Stimulated activated naive CD4-positive, alpha-beta T cell (primary cell): ENCODE measurements around the gene SPATA13.
A peak's percentile ranks its signal among the peaks of the same experiment; 100 is the strongest.
"Not testable (repeated sequence)": the region's sequence is repeated elsewhere in the genome, so short reads cannot be mapped to it uniquely, and the experiment has no call there.

Source experiments
- DNase-seq, 6 experiments: peaks; one replicate each; lab custom pipeline; 2025; lab: John Stamatoyannopoulos, UW

SPATA13 gene

DNA sequence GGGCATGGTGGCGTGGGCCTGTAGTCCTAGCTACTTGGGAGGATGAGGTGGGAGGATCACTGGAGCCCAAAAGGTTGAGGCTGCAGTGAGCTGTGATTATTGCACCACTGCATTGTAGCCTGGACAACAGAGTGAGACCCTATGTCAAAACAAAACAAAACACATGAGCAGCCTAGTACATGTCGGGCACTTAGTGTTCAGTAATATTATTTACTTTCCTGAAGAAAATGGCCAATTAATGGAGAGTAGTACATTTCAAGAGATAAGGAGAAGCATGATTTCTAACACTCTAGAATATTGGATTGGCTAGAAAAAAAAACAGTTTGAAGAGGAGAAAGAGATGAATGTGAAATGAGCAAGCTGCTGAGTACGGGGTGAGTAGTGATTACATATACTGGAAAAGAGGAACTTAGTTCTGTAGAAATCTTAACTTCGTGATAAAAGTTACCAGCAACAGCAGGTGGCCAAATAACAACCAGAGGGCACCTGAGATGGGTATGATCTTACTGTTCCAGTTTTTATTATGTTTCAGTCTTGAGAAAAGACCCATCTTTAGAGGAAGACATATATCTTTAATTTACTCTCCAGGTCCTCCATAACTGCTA, 36.2 kb downstream of the SPATA13 start:
- DNase-seq: no peak

GRCh38 chr13:24199016-24199415, 38.5 kb downstream of the SPATA13 start:
- DNase-seq: no peak

DNA sequence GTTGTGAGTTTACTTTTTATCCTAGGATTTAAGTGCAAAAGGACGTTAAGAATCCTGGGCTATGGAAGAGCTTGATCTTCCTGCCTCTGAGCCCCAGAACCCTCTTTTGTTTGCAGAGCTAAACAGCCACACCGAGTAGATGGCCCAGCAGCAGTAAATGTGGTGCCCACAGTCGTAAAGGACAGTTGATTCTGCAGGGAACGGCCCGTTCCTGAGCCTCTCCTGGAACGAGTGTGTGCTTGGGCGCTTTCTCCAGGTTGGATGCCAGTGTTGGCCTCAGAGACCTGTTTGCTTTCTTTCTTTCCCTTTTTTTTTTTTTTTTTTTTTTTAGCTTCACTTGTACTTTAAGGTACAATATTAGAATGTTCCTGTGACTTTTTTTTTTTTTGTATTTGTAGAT, 41.7 kb downstream of the SPATA13 start:
- no peak for DNase-seq

DNA sequence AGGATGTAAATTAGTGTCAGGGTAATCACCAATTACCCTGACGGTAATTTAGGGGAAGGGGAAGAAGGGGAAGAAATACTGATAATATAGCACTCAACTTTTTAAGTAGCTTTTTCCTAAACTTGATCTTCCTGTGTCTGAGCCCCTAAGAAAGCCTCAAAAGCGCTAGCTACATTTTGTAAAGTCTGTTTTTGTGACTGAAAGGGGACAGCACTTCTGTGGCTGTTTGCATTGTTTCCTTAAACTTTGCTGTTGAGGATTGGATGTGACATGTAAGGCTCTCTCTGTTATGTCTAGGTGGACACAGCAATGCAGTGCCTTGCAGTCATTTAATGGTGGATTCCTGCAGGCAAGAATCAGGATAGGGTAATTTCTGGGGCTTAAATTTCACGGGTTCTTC, 42.8 kb downstream of the SPATA13 start:
- DNase-seq: no peak

DNA sequence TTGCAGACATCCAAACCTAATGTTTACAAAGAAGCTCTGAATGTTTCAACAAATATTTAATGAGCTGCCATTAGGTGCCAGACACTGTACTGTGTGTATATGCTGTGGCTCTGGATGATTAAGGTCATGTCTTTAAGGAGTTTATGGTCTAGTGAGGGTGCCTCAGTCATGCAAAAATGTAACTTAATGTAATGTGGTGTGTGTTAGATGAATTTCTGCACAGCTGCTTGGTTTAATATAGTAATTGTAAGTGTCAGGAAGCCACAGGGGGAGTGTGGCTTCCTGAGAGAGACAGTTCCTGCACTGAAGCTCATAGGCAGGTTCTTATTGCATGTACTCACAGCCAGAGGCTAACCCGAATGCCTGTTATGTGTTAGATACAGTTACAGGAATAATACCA, 43.3 kb downstream of the SPATA13 start:
- DNase-seq: peak in 2 of 6 experiments; percentile 23 to 24

DNA sequence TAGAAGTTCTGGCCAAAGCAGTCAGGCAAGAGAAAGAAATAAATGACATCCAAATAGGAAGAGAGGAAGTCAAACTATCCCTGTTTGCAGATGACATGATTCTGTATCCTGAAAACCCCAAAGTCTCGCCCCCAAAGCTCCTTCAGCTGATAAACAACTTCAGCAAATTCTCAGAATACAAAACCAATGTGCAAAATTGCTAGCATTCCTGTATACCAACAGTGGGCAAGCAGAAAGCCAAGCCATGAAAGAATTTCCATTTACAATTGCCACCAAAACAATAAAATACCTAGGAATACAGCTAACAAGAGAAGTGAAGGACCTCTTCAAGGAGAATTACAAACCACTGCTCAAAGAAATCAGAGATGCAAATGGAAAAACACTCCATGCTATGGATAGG, 44.6 kb downstream of the SPATA13 start:
- DNase-seq: not testable (repeated sequence)

DNA sequence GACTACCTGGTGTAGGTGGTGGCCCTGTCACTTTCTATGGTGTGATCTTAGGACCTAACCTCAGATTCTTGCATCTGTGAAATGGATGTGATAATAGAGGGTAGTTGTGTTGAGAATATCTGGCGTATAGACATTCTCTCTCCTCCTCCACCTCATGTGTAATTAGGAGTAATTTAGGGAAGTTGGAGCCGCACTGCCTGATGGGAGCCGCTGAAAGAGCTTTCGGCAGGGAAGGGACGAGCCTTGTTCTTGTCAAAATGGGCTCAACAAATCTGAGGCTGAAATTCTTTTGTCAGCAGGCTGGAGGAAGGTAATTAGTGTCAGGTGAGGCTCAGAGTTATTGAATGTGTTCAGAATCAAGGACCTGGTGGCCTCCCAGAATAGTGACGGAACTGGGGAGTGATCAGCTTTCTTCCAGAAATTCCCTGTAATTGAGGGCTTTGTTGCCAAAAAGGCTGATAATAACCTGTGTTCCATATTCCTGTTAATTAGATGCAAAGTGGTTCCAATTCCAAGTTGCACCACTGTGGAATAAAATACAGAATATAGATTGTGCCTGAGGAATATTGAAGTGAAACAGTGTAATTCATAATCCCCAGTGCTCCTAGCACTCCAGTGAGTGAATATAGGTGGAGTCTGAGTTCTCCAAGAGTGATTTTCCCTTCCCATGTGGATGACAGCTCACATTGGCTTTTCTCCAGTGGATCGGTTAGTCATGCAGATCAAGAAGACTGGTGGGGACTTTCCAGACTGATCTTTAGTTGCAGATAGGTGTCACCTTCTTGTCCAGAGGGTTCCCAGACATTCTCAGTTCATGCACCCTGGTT, 47.5 kb downstream of the SPATA13 start:
- DNase-seq: no peak

GRCh38 chr13:24209138-24209537, 48.6 kb downstream of the SPATA13 start:
- DNase-seq: no peak

- no peak for DNase-seq
These were observed 51.7 kb downstream of the SPATA13 start for GRCh38 chr13:24212254-24212653.

GRCh38 chr13:24212674-24213073, 52.2 kb downstream of the SPATA13 start:
- DNase-seq: no peak

DNA sequence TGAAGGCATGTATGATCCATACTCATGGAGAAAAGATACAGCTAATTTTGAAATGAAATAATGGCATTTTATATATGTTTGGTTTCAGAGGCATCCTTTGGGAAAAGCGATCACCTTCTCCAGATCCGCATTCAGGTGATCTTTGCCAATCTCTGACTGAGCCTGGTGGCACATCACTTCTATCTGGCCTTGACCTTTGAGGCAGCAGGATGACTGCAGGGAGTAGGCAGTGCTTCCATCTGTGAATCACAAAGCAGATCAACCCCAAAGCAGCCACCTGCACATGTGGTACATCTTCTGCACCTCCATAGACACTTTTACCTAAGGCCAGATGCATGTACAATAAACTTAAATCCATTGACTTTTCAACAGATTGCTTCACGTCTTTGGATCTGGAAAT, 53.4 kb downstream of the SPATA13 start:
- DNase-seq: no peak

DNA sequence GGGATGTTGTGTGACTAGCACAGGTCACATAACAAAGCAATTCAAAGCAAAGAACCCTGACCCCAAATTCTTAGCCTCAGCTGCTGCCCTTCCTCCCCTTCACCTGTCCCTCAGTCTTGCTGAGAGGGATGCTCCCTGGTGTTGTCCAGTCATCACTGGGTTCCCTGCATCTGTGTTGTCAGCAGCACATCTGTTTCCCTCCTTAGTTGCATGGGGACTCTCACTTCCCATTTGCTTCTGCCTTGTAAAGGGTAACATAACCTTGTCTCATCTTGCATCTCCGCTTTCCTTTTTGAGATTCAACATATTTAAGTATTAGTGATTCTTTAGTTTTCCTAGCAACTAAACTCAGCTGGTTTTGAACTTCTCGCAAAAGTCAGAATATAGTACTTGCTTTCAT, 54.0 kb downstream of the SPATA13 start:
- DNase-seq: no peak

- DNase-seq: no peak
These were observed 54.6 kb downstream of the SPATA13 start for GRCh38 chr13:24215126-24215525.

- no peak for DNase-seq
These were observed 55.2 kb downstream of the SPATA13 start for GRCh38 chr13:24215732-24216131.

DNA sequence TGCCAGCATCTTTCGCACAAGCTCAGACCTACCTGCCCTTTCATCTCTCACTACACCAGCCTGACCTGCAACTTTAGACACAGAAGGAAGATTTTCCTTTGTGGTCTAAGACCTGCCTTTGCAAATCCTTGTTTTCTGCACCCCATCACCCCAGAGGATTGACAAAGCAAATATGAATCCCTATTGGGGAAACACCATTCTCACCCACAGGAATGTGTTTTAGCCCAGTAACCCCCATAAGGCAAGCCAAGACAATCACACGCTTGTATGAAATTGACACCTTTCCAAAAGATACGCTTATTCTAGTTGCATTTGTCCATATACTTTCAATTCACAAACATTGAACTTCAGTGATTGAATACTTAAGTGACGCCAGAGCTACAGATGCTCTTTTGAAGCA, 55.7 kb downstream of the SPATA13 start:
- no peak for DNase-seq

DNA sequence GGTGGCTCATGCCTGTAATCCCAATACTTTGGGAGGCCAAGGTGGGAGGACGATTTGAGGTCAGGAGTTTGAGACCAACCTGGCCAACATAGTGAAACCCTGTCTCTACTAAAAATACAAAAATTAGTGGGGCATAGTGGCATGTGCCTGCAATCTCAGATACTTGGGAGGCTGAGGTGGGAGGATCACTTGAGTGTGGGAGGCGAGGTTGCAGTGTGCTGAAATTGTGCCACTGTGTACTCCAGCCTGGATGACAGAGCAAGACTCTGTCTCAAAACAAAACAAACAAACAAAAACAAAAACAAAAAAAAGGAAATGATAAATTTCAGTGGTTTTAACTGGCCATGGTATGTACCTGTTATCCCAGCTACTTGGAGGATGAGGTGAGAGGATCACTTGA, 56.3 kb downstream of the SPATA13 start:
- not testable (repeated sequence) for DNase-seq

DNA sequence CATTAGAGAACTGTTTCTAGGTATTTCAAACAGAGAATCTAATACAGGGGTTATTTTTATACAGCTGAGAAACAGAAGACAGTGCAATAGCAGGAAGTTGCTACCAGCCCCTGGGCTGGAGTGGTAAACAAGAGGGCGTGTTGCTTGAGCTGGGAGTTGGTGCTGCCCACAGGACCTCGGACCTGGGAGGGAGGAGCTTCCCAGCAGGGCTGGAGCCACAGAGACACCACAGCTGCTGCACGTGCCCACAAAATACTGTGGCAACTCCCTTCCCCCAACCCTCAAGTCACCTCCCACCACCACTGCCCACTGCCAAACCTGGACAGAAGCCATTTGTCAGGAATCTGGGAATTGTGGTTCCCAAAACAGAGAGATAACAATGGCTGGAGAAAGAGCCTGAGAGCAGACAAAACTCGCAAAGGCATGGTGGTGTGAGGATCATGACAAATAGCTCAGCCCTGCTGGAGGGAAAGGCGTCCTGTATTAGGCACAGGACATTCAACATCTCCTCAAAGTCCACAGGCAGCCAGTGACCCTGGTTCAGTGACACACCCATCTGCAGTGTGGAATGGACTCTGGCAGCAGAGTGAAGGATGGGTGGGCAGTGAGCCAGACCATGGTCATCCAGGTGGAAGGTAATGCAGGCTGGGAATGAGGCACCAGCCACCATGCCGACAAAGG, 57.2 kb downstream of the SPATA13 start:
- no peak for DNase-seq

DNA sequence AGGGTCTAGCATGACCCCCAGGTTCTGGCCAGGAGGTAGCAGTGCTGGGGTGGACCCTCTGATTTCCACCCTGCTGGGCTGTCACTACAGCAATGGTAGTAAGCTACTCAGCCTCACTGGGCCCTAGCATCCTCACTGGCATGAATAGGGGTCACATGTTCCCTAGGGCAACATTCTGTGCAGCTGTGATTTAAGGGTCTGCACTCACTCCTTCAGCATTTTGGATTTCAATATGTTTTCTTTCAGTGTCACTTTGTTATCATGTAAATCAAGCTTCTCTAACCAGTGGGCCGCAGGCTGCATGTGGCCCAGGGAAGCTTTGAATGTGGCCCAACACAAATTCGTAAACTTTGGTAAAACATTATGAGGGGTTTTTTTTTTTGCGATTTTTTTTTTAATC, 57.8 kb downstream of the SPATA13 start:
- DNase-seq: no peak

DNA sequence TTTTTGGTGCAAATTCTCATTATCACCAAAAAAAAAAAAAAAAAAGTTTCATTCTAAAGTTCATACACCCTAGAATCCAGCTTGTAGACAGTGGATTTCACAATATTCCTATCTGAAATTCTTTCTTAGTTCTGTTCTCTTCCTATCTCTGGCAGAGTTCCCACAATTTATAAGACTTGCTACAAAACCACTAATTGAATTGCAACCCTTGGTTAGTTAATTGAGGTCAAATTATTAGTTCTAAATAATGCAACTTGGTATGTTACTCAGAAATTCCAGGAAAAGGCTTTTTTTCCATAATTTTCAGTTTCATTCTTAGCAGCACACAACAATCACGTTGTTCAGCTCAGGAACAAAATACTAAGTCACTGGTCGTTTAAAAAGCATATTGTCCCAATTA, 58.5 kb downstream of the SPATA13 start:
- DNase-seq: no peak

DNA sequence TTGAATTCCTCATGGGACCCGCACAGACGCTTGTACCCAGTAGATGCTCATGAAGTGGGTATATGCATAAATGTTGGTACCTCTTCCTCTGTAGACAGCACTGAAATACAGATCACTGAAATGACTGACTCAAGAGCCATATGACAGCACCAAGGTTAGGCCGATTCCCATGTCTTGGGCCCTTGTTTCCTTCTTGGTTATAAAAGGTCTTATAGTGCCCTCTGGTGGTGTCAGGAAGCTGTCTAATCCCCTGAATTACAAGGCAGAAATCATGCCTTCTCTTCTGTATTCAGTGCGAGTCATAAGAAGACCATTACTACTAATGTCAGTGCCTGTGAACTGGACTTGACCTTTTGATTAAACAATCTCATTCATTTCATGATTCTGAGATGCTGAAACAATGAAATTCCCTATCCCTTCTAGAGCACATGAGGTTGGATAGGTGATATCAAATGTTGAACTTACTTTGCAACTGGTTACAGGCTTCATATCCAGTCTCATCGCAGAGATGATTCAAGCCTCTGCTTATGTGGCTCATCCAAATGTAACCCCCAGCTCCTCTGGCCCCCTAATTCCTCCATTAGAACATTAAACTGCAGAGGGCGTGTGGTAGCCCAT, 59.7 kb downstream of the SPATA13 start:
- DNase-seq: peak in 5 of 6 experiments; percentile 23 to 78 (median 38)

- no peak for DNase-seq
These were observed 60.5 kb downstream of the SPATA13 start for GRCh38 chr13:24221007-24221406.

DNA sequence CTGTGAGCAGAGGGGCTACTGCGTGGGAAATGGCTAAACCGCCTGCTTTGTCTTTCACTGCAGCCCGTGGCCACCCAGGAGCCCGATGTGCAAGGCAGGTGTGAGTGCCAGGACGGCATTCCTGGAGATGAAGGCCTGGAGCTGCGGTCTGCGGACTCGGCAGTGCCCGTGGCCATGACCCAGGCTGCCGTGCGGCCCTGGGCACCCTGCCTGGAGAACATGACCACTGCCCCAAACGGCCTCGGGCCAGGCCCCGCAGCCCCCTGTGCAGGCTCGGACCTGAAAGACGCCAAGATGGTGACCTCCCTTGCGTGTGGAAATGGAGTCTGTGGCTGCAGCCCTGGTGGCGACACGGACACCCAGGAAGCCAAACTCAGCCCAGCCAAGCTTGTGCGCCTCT, 62.2 kb downstream of the SPATA13 start:
- DNase-seq: no peak
